ENCODE results near the gene RNU1-3.
"Not testable (repeated sequence)": the region's sequence is repeated elsewhere in the genome, so short reads cannot be mapped to it uniquely, and the experiment has no call there.

RNU1-3 gene

DNA sequence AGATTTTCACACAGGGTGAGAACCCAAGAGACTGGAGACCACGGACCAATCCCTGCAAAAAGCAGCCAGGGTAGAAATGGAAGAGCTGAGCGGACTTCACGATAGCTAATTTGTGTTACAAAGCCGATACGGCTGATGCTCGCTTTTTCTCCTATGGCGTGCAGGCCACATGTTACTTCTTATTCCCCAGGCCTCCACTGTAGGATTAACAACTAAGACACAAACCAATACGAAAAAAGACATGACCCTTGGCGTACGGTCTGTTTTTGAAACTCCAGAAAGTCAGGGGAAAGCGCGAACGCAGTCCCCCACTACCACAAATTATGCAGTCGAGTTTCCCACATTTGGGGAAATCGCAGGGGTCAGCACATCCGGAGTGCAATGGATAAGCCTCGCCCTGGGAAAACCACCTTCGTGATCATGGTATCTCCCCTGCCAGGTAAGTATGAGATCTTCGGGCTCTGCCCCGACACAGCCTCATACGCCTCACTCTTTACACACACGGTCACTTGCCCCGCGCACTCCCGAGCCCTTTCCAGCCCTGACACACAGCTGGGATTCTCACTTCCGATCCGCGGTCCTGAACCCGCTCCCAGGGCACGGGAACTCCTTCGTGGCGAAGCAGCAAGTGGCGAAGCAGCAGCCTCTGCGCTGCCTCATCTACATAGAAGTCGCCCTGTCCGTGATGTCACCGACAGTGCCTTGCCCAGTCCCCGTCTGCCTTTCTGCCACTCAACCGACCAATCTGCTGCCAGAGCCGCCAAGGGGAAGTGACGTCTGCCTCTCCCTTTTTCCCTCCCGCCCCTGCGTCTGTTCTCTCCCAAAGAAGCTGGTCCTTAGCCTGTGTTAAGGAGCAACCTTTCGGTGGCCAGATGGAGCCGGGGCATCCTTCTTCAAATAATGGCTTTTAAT lies at the start of gene RNU1-3:
TSS of gene RNU1-3 (minus strand) at position 447 of the 912 bp plus-strand sequence.
- DNase-seq, result not testable (repeated sequence)

DNA sequence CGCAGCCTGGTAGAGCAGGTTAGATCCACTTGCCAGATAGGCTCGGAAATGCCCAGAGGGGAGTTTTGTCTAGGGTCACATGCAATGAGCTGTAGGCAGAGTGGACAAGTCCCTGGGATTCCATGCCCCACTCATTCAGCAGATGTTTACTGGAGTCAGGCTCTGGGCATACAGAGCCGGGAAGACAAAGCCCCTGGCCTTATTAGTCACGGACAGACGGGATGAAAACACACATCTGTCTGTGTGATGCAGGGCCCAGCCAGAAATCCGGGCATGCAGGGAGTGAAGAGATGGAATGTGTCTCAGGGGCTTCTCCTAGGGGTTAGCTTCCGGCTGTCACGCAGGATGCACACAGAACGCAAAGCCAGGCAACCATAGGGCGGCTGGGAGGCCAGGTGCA lies 46.7 kb upstream of the RNU1-3 start:
- not testable (repeated sequence) for DNase-seq

DNA sequence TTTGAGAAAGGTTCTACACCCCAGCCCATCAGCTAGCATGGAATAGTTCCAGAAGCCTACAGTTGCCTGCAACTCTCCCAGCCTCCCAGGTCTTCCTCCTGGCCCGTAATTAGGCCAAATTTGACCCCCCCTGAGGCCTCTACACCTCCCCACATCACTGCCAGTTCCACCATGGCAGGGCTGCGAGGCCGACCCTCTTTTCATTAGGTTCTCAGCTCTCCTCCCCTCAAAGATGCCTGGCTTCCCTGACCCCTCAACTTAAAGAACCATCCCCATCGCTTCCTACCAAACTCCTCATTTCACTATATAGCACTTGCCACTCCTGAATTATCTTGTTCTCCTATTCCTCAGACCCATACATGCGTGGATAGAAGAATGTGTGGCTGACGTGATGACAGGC lies 46.2 kb upstream of the RNU1-3 start:
- DNase-seq, result not testable (repeated sequence)

DNA sequence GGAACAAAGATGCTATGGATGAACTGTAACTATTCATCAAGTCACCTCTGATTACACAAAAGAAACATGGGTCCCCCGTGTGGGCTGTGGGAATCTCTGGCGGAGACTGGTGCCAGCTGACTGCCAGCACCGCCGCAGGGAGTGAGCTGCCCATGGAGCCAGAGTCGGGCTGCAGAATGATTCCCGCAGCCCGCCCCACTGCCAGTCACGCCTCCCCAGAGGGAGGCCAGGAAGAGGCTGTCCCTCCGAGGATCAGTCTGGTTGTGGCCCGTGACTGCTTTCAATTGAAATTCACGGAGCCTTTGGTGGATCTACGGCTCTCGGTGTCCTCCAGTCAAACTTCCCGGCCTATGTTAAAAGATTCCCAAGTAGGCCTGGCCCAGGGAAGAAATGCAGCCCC lies 45.8 kb upstream of the RNU1-3 start:
- DNase-seq, result not testable (repeated sequence)

DNA sequence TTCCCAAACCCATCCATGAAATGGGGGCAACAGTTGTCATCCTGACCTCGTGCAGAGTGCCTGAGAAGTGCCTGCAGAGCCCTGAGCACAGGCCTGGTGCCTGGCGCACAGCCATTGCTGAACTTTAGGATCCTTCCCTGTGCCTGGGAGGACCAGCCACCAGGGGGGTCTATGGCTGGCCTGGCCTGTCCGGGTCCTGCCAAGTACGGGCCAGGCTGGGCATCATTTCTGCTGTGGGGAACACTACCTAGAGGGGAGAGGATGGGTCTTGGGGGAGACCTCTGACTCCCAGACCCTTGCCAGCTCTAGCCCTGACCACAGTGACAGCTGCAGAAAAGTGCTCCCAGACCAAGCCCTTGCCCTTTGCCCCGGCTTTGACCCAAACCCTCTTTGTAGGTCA lies 45.4 kb upstream of the RNU1-3 start:
- DNase-seq, result not testable (repeated sequence)

DNA sequence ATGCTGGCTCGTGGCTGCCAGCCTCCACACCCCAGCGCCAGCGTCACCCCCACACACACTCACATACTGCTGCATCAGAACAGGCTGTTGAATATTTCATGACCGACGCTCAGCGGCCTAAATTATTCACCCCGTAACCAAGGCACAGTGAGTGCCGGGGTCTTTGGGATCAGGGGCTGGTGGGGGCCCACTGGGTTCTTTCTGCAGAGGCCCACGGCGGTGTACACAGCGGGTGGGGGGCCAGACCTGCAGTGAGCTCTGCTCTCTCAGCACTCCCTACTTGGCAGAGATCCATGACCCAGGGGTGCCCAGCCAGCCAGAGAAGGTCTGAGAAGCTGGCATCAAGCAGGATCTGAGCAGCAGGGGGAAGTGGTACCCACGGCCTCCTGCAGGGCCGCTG lies 43.9 kb upstream of the RNU1-3 start:
- not testable (repeated sequence) for DNase-seq

DNA sequence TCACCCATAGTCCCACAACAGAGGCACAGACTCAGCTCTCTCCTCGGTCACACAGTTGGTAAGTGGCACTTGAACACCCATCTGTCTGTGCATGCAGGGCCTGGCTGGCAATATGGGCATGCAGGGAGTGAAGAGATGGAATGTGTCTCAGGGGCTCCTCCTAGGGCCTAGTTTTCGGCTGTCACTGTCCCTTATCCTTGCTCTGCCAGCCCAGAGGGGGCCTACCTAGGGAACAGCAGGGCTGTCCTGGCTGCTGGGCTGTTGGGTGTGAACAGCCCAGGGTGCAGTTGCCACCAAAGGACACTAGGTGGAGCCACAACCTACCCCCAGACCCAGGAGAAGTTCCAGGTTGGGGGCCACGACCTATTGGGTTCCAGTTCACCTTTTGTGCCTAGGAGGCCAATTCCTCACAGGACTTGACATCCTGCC lies 42.9 kb upstream of the RNU1-3 start:
- DNase-seq, result not testable (repeated sequence)

DNA sequence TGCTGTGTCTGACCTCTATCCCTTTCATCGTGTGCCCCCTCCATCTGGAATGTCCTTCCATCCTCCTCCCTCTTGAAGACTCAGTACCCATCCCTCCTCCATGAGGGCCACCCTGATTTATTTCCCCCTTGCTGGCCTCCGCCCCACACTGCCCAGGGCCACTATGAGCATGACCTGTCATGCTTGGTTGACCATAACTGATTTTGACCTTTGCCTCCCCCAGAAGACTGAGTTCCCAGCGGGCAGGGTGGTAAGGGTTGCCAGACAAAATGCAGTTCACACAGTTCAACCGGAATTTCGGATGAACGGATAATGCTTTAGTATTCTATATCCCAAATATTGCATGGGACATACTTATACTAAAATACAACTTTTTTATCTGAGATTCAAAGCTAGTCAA lies 42.0 kb upstream of the RNU1-3 start:
- not testable (repeated sequence) for DNase-seq

DNA sequence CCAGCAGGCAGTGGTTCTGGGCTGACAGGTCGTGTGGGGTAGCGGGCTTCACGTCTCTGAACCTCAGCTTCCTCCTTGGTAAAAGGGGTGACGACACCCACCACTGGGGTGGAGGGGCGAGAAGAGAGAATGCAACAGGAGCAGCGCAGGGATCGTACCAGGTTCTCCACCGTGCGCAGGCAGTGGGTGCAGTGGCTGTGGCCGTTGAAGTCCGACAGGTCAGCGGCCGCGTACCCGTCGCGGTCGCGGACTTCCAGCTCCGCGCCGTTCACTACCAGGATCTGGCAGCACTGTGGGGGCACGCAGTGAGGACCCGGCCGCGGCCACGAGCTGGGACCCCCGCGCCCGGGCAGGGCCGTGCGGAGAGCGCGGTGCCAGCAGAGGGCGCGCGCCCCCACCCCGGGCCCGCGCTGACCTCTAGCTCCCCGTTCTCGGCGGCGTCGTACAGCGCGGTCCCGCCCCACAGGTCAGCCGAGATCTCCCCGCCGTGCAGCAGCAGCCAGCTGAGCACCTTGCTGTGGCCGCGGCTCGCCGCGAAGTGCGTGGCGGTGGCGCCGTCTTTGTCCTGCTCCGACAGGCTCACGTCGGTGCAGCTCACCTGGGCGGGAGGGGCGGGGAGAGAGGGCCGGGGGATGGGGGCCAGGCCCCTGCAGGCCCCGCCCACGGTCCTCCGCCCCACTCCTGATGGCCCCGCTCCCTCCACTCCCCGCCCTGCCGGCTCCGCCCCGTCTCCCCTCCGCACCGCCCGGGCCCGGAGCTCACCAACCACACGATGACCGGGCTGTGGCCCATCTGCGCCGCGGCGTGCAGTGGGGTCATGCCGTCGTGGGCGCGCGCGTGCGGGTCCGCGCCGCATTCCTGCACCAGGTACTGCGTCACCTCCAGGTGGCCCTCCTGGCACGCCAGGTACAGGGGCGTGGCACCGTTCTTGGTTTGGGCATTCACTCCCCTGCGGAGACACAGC lies 40.7 kb upstream of the RNU1-3 start:
- not testable (repeated sequence) for DNase-seq

DNA sequence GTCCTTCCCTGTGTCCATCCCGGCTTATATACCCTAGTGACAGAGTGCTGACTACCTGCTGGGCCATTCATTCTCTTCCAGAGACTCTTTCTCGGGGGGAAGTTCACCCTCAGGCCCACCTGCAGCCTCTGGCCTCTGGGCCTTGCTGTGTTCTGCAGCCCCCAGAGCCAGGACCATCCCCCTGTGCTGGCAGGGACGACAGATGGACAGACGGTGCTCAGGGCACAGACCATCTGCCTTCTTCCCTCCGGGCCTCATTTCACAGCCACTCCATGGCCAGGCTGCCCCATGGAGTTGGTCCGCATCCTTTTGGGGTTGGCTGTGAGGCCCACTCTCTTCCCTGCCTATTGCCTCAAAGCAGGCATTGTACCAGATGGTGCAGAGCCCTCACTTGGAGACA lies 39.6 kb upstream of the RNU1-3 start:
- not testable (repeated sequence) for DNase-seq

DNA sequence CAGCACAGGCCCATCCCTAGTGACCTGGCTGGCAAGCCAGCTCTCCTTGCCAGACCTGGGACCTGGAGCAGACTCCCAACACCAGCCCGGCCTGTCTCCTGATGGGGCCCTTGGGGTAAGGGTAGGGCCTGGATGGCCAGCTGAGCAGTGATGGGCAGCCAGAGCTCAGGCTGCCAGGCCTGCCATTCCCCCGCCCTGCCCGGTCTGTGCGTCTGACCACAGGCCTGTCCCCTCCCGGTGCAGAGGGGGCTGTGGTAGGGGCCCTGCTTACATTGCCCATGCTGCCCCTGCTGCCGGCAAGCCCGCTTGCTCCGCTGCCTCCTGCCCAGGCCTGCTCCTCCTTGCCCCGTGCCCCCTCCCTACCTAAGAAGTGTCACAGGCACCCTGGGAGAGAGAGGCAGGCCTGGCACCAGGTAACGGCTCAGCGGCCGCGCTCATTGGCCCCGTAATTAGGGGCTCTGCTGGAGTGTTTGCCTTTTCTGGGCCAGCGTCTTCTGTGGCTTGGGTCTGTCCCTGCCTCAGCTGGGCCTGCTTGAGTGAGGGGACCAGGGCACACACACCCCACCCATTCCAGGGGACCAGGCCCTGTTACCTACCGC lies 37.9 kb upstream of the RNU1-3 start:
- not testable (repeated sequence) for DNase-seq

DNA sequence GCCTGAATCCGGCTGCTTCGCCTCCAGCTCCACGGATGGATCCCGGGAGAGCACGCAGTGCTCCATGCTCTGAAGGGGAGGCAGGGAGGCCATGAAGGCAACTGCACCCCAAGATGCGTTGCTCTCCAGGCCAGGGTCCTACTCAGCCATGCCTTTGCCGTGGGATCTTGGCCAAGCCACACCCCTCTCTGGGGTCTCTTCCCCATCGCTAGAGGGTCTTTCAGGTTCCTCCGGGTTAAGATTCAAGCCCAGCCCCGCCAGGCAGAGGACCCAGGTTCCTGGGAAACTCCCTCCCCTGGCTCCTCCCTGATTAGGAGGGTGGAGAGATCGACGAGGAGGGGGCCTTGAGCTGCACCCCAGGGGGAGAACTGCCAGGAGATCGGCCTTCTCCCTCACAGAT lies 37.3 kb upstream of the RNU1-3 start:
- not testable (repeated sequence) for DNase-seq

DNA sequence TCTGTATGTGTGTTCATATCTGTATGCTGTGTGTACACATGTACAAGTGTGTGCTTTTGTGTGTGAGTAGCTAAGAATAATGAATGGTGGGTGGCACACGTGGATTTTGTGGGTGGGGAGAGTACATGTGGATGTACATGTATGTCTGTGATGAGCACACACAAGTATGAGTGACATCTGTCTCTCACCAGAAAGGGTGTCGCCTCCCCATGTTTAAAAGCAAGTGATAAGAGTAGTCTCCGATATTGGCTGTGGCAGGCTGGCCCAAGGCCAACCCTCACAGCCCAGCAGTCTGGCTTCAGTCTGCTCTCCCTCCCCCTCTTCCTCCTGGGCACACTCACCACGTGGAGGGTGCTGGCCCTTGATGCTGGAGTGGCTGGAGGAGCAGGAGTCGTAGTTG lies 36.9 kb upstream of the RNU1-3 start:
- not testable (repeated sequence) for DNase-seq

DNA sequence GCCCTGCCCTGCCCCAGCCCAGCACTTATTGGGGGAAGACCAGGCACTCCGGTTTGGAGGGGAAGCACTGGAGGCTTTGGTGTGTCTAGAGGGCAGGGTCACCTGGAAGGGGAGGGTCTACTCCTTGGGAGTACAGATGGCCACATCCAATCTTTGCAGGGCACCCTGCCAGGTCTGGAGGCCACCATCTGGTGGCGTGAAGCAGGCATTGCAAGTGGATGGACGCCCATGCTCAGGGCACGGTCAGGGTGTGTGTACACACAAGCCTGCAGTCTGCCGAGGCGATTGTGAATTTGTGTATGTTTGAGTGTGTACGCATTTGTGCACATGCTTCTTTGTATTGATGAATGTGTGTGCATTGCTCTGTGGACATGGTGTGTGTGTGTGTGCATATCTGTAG lies 36.4 kb upstream of the RNU1-3 start:
- DNase-seq, result not testable (repeated sequence)

DNA sequence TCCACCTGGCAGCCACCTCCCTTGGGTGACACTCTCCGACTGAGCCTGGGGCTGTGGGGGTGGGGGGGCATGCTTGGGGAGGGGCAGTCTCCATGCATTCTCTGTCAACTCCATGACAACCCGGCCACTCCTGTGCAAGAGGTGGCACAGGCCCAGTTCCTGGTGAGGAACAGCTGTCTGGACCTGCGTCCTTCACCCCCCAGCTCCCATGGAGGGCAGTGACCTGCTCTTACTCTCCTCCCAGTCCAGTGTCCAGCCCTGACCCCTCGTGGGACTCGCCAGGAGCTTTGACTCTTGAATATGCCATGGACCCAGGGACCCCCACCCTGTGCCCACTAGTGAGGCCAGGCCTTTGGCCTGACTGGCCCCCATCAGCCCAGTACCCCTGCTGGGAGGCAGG lies 35.5 kb upstream of the RNU1-3 start:
- not testable (repeated sequence) for DNase-seq

DNA sequence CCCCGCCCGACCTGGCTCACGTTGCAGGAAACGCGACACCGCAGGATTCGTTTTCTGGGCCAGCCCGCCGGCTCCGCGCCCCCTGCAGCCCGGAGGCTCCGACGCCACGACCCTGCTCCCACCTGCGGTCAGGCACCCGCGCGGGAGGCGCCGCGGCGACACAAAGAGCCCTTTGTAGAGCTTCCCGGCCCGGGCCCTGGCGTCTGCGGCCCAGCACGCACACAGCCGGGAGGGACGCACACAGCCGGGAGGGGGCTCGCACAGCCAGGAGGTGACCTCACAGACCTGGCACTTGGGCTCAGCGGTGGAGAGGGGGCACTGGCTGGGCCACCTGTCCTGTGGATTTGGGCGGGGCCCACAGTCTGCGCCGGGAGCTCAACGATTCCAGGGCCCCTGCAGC lies 34.4 kb upstream of the RNU1-3 start:
- not testable (repeated sequence) for DNase-seq

DNA sequence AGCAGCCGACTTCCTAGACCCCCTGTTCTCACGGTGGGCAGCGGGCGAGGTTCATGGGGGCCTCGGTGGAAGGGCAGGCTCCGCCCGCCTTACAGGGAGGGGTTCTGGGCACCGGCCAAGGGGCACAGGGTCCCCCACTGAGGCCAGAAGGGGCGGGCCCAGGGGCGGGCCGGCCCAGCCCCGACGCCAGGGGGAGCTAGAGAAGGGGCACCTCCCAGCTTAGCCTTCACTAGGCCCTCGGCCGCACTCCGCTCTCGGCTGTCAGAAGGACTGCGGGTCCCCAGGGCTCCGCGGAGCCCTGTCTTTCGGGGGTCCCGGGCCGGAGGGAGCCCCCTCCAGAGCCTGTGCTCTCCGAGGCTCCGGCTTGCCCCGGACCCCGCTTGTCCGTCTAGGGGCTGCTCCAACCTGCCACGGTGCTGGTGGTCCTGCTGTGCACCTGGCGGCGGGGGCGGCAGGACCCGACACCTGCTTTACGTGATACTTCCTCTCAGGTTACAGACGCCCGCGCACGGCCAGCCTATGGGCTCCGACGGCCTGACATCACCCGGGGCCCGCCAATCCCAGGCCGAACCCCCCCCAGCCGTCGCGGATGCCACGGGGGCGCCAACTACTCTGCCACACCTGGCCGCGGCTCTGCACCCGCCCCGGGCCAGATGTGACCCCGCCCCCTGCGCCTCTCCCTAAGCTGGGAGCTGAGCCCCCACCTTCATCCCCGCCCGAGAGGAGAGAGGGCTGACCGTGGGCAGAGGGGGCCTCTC lies 33.6 kb upstream of the RNU1-3 start:
- DNase-seq, result not testable (repeated sequence)

DNA sequence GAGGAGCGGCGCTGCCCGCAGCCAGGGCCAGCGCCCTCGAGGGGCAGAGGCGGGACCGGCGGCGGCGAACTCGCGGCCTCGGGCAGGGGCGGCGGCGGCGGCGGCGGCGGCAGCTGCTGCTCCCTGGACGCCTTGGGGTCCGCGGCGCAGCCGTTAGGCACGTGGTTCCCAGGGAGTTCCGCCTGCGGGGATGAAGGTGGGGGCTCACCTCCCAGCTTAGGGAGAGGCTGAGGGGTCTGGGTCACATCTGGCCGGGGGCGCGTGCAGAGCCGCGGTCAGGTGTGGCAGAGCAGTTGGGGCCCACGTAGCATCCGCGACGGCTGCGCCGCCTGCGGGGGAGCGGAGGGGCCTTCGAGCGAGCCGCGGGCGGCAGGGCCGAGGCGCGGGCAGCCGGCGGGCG lies 32.7 kb upstream of the RNU1-3 start:
- DNase-seq, result not testable (repeated sequence)

DNA sequence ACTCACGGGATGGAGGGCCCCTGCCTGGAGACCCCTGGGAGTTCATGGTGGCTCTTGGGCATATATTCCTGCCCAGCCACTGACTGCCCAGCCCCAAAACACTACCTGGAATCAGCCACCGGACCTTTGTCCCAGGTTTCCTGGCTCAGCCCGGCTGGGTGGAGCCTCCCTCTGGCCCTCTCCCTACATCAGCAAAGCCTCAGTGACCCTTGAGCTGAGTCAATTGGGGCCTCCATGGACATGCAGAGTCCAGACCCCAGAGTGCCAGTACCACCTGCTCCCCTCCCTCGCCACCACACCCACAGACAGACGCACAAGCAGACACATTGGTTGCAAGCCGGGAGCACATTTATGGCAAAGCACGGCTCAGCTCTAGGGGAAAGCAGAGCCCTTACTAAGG lies 30.4 kb upstream of the RNU1-3 start:
- DNase-seq, result not testable (repeated sequence)

DNA sequence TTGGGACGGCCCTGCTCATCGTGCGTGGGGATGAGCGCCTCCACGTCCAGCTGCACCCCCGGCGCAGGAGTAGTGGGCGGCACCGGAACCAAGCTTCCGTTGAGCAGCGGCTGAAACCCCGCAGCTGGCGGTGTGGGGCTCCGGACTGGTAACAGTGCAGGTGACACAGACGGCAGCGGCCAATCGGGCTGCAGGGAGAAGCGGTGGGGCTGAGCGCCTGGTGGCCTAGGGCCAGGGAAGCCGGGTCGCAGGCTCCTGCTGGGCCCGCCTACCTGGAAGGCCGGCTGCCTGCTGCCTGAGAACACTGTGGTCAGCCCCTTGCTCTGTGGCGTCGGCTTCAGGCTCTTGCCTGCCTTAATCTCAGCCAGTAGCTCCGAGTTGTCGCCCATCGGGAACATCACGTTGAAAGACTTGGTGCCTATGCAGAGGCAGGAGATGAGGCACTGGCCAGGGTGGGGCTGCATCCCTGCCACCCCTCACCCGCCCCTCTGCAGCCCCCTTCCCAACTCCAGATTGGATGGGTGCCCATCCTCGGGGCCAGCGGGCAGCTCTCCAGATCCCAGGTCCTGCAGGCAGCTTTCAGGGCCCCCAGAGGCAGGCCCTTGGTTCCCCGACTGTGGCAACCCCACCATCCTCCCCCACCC lies 29.9 kb upstream of the RNU1-3 start:
- DNase-seq, result not testable (repeated sequence)

DNA sequence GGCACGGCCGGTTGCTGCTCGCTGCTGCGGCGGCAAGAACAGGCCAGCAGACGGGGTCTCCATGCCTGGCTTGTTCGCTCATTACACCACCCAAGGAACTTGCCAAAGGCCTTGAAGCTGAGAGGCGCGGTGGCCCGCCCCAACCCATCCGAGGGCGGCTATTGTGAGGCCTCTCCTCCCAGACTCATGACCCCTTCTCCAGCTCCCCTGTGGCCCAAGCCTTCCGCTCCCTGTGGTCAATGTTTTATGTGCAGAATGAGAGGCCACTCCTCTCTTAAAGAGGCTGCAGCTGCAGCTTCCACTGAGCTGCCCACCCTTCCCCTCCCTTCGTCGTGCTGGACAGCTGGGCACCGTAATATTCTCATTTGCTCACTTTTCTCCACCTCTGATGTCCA lies 27.6 kb upstream of the RNU1-3 start:
- not testable (repeated sequence) for DNase-seq

Measured in OCI-M1 (cell line).